Activated gamma-delta T cell (primary cell): ENCODE measurements around the gene DDR2.
"Not testable (repeated sequence)": the region's sequence is repeated elsewhere in the genome, so short reads cannot be mapped to it uniquely, and the experiment has no call there.

ENCODE experiments used
- DNase-seq: peaks from one replicate; lab custom pipeline; 2025; lab: John Stamatoyannopoulos, UW

DDR2 gene

DNA sequence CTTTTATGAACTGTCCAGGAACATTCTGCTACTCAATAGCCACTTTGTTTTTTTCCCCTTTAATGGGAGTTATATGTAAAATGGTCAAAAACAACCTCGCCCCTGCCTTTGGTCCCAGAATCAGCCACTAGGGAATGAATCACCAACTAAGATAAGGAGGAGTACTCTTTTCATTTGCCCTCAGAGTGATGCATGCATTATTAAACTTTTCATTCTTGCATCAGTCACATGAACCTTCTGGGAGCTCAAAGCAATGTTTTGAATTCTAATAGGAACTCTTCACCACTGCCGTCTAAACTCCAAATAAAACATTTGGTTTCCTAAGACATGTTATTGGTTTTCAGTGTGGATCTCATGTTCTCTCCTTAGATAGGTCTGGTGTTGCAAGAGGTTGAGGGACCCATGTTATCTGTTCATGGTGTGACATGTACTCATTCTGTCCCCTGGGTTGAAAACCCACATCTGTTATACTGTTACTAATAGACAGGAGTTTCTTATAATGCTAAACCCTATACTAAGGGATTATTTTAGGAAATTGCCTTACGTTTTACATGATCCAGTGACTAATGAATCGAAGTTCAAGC is 140.4 kb downstream of the DDR2 start:
- DNase-seq: no peak

DNA sequence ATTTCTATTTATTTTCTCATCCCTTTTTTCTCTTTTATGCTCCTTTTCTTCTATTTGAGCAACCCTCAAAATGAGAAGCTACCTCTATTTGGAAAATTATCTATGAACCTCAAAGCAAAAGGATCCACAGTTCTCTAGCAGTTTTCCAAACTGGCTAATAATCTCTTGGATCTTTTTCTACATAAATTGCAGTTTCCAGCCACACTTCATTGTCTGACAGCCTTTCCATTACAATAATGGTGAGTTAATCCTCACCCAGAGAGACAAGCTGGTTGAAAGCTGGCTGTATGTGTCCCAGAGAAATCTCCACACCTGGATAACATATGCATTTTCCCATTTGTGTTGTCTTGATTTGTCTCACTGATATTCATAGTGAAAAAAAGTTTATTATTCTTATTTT is 141.7 kb downstream of the DDR2 start:
- DNase-seq: no peak

DNA sequence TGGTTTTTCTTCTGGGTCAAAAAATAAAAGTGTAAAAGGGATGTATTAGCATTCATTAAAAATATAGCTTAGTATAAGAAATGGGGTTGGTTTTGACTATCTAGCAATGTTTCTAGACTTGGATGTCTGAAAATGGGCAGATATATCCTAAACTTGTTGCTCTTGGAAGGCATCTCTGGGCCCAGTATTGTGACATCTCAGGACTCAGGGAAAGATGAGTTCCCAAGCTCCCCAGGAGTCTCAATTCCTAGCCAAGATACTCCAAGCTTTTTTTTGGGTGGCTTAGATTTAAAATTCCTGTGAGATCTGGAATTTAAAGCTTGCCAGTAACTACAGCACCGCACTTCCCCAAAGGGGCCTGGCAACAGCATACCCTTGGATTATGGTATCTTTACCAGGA is 146.8 kb downstream of the DDR2 start:
- no peak for DNase-seq

DNA sequence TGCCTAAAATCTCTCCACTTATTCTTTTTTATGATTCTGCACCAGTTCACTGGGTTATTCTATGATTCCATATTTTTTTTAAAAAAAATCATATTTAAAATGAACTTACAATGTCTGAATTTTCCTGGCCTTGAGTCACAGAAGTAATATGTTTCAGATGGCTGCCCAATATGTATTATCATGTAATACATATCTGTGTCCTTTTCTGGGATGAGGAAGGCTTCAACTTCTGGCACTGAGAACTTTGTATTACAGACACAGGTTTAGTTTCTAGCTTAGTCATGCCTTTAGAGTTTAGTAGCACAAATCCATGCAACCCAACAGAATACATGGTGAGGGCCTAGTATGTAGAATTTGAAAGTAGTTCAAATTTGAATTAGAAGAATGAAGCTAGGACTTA is 150.4 kb downstream of the DDR2 start:
- DNase-seq: no peak

DNA sequence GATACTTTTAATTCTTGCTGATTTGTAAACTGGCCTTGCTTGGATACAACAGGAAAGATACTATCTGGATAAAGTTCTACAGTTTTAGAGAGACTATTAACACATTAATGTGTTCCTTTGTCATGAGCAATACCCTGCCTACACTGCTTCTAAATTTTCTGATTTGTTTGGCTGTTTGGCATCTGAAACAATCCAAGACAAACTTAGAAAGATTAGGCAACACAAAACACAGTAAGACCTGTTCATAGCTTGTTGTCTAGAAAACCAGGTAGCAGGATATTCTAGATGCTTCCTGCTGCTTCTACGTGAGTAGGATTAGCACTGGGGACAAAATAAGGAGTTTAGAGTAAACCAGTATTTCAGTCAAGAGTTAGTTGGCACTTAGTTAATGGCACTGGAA is 152.7 kb downstream of the DDR2 start:
- DNase-seq: not testable (repeated sequence)

DNA sequence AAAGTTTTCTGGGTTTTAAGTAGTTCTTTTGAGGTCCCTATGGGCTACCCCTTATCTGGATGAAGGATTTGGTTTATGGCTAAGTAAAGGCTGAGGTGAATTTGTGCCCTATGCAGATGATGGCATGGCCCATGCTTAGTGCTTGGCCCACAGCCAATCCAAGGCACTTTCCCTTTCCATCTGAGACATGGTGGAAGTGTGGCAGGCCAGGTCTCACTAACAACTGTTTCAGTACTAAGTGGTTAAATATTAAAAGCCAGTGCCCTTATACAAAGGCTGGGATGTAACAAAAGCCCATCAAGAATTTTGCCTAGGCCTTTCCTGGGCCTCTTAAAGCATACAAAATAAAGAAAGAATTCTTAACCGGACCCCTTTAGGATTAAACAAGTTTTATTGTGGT is 156.5 kb downstream of the DDR2 start:
- not testable (repeated sequence) for DNase-seq

DNA sequence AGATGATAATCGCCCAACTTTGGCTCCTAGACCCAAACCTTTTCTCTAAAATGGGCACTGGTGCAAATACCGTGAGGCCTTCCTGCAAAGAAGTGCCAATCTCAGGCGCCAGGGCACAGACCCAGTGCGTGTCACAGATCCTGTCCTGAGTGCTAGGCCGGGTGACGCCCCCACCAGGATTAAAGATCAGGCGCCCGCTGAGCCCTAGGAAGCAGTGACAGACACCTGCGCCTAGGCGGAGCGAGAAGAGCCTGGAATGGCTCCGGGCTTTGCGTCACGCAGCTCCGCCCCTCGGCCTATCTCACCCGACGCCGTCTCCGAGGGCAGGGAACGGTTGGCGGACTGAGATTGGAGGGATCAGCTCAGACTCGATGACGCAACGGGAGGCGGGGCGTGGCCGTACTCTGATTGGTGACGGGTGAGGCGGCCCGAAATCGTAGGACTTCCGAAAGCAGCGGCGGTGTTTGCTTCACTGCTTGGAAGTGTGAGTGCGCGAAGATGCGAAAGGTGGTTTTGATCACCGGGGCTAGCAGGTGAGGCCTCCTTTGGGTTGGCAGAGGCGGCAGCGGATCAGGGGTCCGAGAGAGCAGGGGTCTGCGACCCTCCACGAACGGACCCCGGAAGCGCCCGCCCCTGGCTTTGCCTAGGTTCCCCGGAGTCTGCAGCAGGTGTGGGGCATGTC is 158.2 kb downstream of the DDR2 start, which contains the start of gene HSD17B7:
HSD17B7 (plus strand) TSS at position 400 of the 682 bp plus-strand sequence; CDS start at position 499, 99 bp downstream.
- DNase-seq: peak; percentile 44

DNA sequence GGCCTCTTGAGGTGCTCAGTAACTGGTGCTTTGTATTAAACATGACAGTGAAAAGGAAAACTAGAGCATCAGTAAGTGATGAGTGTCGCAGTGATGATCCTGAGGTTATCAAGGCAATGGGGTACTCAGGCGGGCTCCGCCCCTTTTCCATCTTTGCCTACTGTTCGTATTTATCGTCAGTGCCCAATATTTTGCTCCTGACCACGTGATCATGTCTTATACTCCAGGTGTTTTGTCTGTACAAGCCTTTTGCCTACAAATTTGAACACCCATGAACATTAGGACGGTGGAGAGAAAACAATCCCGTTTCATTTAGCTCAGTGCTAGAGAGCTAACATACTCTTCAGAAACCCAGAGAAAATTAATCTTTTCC is 158.7 kb downstream of the DDR2 start:
- DNase-seq: not testable (repeated sequence)

DNA sequence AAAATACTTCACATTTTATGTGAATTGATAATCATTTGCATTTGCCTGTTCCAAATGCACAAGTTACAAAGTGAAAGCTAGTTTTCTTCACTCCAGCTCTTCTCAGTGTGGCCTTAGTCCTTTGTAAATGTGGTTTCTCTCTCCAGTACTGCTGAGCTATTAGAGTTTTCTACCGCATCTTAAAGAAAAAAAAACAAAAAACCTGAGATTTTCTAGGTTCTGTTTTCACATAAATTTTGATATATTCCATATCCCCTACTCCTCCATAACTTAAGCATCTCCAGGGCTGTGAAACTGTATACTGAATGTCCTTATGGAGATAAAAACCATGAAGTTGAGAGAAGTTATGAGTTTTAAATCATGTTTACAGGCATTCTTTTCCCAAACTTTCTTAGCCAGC is 162.0 kb downstream of the DDR2 start:
- DNase-seq: not testable (repeated sequence)

DNA sequence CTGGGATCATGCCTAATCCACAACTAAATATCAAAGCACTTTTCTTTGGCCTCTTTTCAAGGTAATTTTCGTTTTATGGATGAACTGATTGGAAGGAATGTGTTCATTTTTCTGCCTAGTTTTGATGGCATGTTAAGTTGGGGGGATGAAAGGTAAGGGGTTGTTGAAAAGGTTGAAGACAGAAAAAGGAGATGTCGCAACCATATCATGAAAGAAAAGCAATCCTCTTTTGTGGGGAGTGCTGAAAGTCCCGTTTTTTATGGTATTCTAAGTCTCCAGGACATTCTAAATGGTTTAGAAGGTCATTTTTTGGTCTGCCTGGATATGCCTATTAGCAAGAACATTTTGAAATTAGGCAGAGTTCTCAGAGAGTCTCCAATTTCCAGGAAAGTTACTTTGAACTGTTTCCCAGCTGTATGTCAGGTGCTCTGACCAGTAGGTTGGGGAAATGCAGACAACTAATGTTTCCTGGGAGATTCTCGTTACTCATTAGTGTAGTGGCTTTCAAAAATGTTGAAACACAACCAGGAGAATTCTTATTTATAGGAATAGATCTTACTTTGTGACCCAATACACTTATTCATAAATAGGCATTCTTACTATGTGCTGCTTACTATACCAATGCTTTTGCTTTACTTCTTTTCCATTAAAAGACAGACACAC is 164.5 kb downstream of the DDR2 start:
- DNase-seq: not testable (repeated sequence)

DNA sequence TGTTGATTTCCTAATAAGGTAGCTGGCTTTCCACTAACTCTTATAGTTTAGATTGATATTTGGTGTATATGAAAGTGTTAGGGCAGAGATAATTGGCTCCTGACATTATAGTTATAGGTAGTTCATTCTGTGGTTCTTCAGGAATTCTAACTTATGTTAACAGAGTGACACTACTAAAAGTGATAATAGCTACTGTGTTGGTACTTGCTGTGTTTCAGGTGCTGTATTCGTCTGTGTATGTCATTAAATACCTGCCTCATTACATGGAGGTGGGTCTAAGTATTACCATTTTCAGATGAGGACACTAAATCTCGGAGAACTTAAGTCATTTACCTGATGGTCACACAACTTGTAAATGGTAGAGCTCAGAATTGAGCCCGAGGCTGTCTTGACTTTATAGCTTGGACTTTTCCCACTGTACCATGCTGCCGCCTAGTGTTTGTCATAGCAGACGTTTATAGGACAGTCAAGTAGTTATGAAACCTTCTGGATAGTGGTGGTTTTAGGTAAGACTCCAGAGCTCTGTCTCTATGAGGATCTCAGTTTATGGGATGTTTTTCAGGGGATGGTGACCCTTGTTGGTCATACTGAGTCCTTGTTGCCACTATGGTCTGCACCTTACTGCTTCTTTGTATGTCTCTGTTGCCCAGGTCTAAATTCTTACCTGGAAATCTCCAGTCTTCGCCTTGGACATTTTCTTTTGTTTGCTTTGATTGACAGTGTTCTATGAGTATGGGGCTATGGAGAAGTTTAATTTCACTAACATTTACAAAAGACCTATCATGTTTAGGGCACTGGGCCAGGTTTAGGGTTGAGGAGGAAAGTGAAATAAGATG is 167.9 kb downstream of the DDR2 start:
- not testable (repeated sequence) for DNase-seq

DNA sequence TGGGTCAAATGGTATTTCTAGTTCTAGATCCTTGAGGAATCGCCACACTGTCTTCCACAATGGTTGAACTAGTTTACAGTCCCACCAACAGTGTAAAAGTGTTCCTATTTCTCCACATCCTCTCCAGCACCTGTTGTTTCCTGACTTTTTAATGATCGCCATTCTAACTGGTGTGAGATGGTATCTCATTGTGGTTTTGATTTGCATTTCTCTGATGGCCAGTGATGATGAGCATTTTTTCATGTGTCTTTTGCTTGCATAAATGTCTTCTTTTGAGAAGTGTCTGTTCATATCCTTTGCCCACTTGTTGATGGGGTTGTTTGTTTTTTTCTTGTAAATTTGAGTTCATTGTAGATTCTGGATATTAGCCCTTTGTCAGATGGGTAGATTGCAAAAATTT is 175.2 kb downstream of the DDR2 start:
- DNase-seq: not testable (repeated sequence)

DNA sequence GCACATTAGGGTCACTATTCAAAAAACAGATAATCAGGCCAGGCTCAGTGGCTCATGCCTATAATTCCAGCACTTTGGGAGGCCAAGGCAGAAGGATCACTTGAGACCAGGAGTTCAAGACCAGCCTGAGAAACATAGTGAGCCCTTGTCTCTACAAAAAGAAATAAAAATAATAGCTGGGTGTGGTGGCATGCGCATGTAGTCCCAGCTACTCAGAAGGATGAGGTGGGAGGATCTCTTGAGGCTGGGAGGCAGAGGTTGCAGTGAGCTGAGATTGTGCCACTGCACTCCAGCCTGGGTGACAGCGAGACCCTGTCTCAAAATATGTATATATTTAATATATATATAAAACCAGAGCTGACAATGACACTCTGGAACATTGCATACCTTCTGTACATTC is 180.1 kb downstream of the DDR2 start:
- not testable (repeated sequence) for DNase-seq

DNA sequence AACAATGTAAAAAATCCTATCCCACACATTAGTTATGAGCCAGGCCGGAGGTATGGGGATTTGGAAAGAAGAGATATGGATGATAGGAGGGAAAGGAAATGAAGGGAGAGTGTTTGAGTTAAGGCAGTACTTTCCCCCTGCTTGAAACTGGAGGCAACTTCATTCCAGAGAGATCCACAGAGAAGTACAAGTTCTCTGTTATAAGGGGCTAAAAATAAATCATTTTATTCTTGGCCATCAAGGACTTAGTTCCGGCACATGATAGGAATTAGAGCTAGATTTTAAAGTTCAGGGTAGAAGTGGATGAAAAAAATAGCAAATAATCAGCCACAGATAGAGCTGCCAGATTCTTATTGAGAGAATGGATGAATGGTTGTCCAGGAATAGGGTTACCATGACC is 185.9 kb downstream of the DDR2 start:
- not testable (repeated sequence) for DNase-seq

DNA sequence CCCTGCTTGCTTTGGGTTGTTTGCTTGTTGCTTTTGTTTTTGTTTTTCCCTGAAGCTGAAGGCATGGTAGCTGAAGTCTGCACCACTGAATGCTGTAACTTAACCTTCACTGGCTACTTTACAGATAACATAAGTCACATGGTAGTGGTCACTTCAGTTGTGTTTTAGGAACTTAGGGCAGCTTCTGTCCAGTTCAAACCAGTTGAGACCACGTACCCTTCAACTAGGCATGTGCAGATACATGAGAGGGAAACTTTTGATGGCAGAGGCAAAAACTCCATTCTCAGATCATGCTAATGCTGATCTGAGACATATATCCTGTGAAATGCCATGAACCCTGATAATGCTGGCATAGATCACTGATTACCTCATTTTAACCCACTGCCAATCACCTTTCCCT is 186.4 kb downstream of the DDR2 start:
- DNase-seq: not testable (repeated sequence)

DNA sequence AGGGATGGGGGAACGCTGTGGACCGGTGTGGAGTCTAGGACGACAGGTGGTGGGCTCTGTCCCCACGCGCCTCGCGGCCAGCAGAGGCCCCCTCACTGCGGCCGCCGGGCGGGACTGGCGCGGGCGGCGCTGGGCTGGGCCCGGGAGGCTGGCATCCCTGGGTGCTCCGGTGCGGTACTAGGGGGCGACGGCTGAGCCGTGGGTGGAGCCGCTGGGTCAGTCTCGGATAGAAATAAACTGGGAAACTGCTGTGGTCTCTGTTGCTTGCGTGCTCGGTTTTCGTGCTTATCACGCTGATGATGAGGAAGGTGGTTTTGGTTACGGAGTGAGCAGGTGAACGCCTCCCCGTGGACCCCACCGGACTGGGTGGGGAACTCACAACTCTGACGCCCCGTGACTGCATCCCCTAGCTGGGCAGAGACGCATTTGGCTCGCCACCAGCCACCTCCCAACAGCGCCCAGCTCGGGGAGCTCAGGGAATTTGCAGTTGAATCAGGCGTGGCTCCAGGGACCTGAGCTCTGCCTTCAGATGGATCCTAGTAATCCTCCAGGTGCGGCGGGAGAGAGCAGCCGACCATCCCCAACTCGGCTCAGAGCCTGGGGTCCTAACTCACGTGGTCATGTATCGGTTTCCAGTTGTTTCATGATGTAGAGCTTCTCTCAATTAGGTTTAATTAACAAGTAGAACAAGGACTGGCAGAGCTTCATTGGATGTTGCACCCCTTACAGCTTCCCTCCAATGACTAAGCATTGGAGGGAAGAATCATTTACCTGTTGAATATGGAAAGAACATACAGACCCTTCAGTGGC is 190.3 kb downstream of the DDR2 start:
- no peak for DNase-seq

DNA sequence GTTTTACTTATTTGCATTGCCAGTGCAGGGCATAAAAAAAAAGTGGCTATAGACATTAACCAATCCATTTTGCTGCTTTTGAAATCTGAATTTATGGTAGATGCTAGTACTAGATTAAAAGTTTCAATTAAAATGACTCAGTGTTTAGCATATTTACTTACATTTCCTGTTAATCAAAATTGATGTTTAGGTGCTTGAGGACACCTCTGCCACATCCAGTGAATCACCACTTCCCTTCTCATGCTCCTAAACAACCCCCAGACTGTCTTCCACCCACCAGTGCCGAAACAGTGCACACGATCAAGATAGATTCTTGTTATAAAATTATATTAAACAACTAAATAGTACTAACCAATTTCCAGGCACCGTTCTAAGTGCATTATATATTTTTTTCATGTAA is 191.0 kb downstream of the DDR2 start:
- no peak for DNase-seq

DNA sequence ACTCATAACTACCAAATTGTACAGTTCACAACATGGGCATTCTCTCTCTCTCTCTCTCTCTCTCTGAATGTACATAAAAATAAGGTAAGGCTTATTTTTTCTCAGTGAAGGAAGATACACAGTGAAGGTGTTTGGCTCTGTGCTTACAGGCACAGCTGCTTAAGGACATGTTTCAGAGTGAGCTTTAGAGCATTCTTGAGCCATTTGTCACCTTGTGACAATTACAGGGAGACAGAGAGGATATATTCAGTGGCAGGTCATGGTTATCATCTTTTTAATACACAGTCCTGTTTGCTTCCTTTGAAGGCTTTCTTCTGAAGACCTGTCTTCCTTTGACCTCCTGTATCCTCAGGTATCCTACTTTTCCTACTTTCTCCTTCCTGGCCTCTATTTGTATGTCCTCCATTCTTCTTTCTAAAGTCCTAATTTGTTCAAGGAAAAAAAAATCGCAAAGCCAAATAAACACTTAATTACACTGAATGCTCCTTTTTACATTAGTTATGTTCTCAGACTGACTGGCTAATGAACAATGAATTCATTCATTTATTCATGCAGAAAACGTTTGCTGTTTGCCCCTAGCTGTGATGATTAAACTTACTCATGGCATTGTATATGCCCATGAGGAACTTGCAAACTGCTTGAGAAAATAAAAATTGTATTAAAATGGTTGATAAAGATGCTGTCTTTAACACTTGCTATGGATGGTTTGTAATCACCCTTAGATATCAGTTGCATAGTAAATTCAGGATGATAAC is 191.7 kb downstream of the DDR2 start:
- no peak for DNase-seq

DNA sequence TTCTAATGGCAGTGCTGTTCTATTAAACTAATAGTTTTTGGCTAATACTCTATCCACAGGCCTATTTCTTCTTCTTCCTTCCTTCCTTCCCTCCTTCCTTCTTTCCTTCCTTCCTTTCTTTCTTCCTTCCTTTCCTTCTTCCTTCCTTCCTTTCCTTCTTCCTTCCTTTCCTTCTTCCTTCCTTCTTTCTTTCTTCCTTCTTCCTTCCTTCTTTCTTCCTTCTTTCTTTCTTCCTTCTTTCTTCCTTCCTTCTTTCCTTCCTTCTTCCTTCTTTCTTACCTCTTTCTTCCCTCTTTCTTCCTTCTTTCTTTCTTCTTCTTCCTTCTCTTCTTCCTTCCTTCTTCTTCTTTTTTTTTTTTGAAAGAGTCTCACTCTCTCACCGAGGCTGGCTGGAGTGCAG is 197.0 kb downstream of the DDR2 start:
- DNase-seq: no peak

DNA sequence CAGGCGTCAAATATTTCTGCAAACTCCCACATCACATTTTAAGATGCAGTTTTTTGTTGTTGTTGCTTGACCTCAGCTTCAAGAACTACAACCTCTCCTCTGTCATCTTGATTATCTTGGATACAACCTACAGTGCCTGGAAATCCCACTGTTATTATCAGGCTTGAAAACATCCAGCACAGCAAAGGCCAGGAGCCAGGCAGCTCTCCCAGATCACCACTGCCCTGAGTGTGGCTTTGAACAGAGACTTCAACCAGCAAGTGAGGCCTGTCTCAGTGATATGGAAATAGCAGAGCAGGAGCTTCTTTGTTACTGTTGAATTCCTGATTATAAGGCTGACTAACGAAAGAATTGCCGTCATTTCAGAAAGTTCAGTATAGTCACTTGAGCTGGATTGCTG is 200.2 kb downstream of the DDR2 start:
- DNase-seq: no peak
